ENCODE measurements around the gene XPR1. TPM values are rescaled to one million over a fixed set of nuclear protein-coding genes. Genes with fewer than 3 reads are reported as not detected.

XPR1 gene
- polyA plus RNA-seq, 1 donor (not counting 4 experiments of a cell fraction or from before 2014, with no cell fraction given) = 40.0 TPM

- Histone ChIP-seq H3K4me3 (ENCODE audit: control insufficient read depth in 2 of 3, extremely low read depth in 1 of 3, insufficient read depth in 2 of 3, low read depth in 1 of 3, low read length in 3 of 3) (no peak overlapping the region), H2AFZ (ENCODE audit: control insufficient read depth, low read length) (no peak overlapping the region), H3K27ac (ENCODE audit: control insufficient read depth, insufficient read depth, low read length) (no peak overlapping the region), H3K27me3 (ENCODE audit: control insufficient read depth, extremely low read depth, insufficient read depth, low read length) (no peaks in the 10 kb centered on the region), H3K9ac (ENCODE audit: control insufficient read depth, extremely low read depth, insufficient read depth, low read length) (no peak overlapping the region), H4K20me1 (ENCODE audit: control insufficient read depth, extremely low read depth, insufficient read depth, low read length) (no peaks in the 10 kb centered on the region), H3K4me1 (ENCODE audit: control insufficient read depth, extremely low read depth, insufficient read depth, low read length) (no peaks in the 10 kb centered on the region), H3K79me2 (ENCODE audit: control insufficient read depth, insufficient read depth, low read length) (no peaks in the 10 kb centered on the region), H3K9me3 (ENCODE audit: control insufficient read depth, low read depth, low read length) (no peaks in the 10 kb centered on the region), H3K36me3 (ENCODE audit: control insufficient read depth in 2 of 2, extremely low read depth in 1 of 2, insufficient read depth in 2 of 2, low read length in 2 of 2) (no peaks in the 10 kb centered on the region), H3K4me2 (ENCODE audit: control insufficient read depth, extremely low read depth, insufficient read depth, low read depth, low read length) (no peak overlapping the region), H3K9me1 (ENCODE audit: control insufficient read depth, extremely low read depth, insufficient read depth, low read length) (no peaks in the 10 kb centered on the region)
- TF ChIP-seq CTCF (optimal IDR thresholded peaks at IDR 0.05 in 1 of 3, IDR thresholded peaks at IDR 0.05 in 1 of 3, conservative IDR thresholded peaks at IDR 0.05 in 1 of 3; ENCODE audit: extremely low read depth in 1 of 3, insufficient read depth in 2 of 3, low read length in 3 of 3) = no peak
- TF ChIP-seq EZH2 (IDR thresholded peaks at IDR 0.05; ENCODE audit: low read length) = no peak
- no peak for DNase-seq (ENCODE audit: low read depth, low spot score)
- dilution Hi-C loops (cut with MboI; ENCODE audit: extremely low pct_ligation_motif_present, low sequenced_read_pairs) = no loop called here
- FAIRE-seq = no peak
These were observed 254.5 kb downstream of the XPR1 start for GRCh38 chr1:180886338-180886737.

GRCh38 chr1:180887841-180888240, 256.0 kb downstream of the XPR1 start:
- H3K79me2 ChIP-seq (ENCODE audit: control insufficient read depth, insufficient read depth, low read length) = no peaks in the 10 kb centered on the region
- FAIRE-seq (no peak), DNase-seq (ENCODE audit: low read depth, low spot score) (no peak)
- no peaks in the 10 kb centered on the region for H3K4me1 ChIP-seq (ENCODE audit: control insufficient read depth, extremely low read depth, insufficient read depth, low read length)
- H3K27me3 ChIP-seq (ENCODE audit: control insufficient read depth, extremely low read depth, insufficient read depth, low read length) = no peaks in the 10 kb centered on the region
- H3K9me3 ChIP-seq (ENCODE audit: control insufficient read depth, low read depth, low read length) = no peaks in the 10 kb centered on the region
- dilution Hi-C loops (cut with MboI; ENCODE audit: extremely low pct_ligation_motif_present, low sequenced_read_pairs) = no loop called here
- H3K36me3 ChIP-seq (ENCODE audit: control insufficient read depth in 2 of 2, extremely low read depth in 1 of 2, insufficient read depth in 2 of 2, low read length in 2 of 2) = no peaks in the 10 kb centered on the region
- H3K9ac ChIP-seq (ENCODE audit: control insufficient read depth, extremely low read depth, insufficient read depth, low read length) = no peak overlapping the region
- H3K27ac ChIP-seq (ENCODE audit: control insufficient read depth, insufficient read depth, low read length) = no peak overlapping the region
- no peak overlapping the region for H2AFZ ChIP-seq (ENCODE audit: control insufficient read depth, low read length)
- TF ChIP-seq EZH2 (IDR thresholded peaks at IDR 0.05; ENCODE audit: low read length) (no peak), CTCF (optimal IDR thresholded peaks at IDR 0.05 in 1 of 3, IDR thresholded peaks at IDR 0.05 in 1 of 3, conservative IDR thresholded peaks at IDR 0.05 in 1 of 3; ENCODE audit: extremely low read depth in 1 of 3, insufficient read depth in 2 of 3, low read length in 3 of 3) (no peak)
- no peak overlapping the region for H3K4me3 ChIP-seq (ENCODE audit: control insufficient read depth in 2 of 3, extremely low read depth in 1 of 3, insufficient read depth in 2 of 3, low read depth in 1 of 3, low read length in 3 of 3)
- H3K4me2 ChIP-seq (ENCODE audit: control insufficient read depth, extremely low read depth, insufficient read depth, low read depth, low read length) = no peak overlapping the region
- H3K9me1 ChIP-seq (ENCODE audit: control insufficient read depth, extremely low read depth, insufficient read depth, low read length) = no peaks in the 10 kb centered on the region
- H4K20me1 ChIP-seq (ENCODE audit: control insufficient read depth, extremely low read depth, insufficient read depth, low read length) = no peaks in the 10 kb centered on the region

Data from keratinocyte (primary cell).